ENCODE data around the gene ARHGDIB. TPM values are rescaled to one million over a fixed set of nuclear protein-coding genes. Genes with fewer than 3 reads are reported as not detected.

ARHGDIB gene
- polyA plus RNA-seq, 1 experiment, result 8.9 TPM

DNA sequence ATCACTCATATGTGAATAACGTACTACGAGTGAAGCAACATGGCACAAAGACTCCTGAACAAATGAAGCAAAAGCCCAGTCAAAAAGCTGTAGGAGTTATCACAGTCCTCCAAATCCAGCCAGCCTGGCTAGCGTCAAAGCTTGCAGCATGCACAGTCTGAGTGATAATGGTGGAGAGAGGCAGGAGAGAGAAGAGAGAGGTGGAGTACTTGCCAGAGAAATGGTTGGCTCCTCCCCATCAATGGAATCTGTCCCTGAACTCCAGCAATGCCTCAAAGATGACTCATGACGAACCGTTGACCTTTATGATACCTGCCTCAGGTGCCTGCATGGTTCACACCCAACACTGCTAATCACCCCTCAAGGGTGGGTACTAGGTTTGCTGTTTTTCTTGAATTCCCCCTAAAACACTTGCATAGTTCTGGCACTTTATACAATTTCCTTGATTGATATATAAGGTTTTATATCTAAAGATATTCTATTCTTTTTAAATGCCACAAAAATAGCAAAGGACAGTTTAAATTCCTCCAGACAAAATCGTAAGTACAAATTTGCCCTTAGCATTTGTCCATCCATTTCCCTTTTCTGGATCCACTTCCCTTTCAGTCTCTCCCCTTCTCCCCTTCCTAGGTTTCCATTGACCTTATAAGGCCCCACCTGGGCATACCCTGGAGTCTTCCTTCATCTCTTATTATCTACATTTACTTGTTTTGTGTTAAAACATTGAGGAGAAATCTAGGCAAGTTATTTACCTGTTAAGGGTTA, 10.2 kb downstream of the ARHGDIB start:
- POLR2A ChIA-PET, result no interaction called here
- H3K9me3 ChIP-seq (ENCODE audit: control insufficient read depth, insufficient read depth, low read length), result no peaks in the 10 kb centered on the region
- no peak overlapping the region for H3K27ac ChIP-seq (ENCODE audit: low read depth, low read length)
- CTCF ChIA-PET, result no interaction called here
- no peak for DNase-seq (ENCODE audit: low read depth, low spot score)
- no peaks in the 10 kb centered on the region for H3K27me3 ChIP-seq (ENCODE audit: control insufficient read depth, insufficient read depth, low read length)
- no peak overlapping the region for H3K4me3 ChIP-seq (ENCODE audit: low read depth, low read length)
- TF ChIP-seq, protein P1, sequence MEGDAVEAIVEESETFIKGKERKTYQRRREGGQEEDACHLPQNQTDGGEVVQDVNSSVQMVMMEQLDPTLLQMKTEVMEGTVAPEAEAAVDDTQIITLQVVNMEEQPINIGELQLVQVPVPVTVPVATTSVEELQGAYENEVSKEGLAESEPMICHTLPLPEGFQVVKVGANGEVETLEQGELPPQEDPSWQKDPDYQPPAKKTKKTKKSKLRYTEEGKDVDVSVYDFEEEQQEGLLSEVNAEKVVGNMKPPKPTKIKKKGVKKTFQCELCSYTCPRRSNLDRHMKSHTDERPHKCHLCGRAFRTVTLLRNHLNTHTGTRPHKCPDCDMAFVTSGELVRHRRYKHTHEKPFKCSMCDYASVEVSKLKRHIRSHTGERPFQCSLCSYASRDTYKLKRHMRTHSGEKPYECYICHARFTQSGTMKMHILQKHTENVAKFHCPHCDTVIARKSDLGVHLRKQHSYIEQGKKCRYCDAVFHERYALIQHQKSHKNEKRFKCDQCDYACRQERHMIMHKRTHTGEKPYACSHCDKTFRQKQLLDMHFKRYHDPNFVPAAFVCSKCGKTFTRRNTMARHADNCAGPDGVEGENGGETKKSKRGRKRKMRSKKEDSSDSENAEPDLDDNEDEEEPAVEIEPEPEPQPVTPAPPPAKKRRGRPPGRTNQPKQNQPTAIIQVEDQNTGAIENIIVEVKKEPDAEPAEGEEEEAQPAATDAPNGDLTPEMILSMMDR (IDR thresholded peaks at IDR 0.05; ENCODE audit: low read depth, low read length), result no peak

DNA sequence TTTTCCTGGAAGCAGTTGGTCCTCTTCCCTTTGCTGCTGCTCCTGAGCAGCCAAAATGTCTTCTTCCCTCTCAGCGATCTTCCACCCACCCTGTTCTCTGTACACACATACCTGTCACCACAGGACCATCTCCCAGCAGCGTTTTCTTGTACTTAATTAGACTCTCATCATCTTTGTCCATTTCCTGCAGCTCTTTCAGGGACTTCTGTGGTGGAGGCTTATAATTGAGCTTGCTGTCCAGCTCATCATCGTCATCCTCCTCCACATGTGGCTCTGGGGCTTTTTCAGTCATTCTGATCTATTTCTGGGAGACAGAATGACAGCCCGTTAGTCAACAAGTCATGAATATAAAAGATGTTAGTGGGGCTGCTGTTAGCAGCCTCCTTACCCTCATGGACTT, 11.0 kb downstream of the ARHGDIB start:
- Histone ChIP-seq H3K27ac (ENCODE audit: low read depth, low read length) (no peak overlapping the region), H3K4me3 (ENCODE audit: low read depth, low read length) (no peak overlapping the region), H3K27me3 (ENCODE audit: control insufficient read depth, insufficient read depth, low read length) (no peaks in the 10 kb centered on the region), H3K9me3 (ENCODE audit: control insufficient read depth, insufficient read depth, low read length) (no peaks in the 10 kb centered on the region)
- TF ChIP-seq, protein P1 (IDR thresholded peaks at IDR 0.05; ENCODE audit: low read depth, low read length), result no peak
- no peak for DNase-seq (ENCODE audit: low read depth, low spot score)
- CTCF ChIA-PET, result no interaction called here
- POLR2A ChIA-PET, result no interaction called here

- TF ChIP-seq, protein P1 (IDR thresholded peaks at IDR 0.05; ENCODE audit: low read depth, low read length), result no peak
- Histone ChIP-seq H3K4me3 (ENCODE audit: low read depth, low read length) (no peak overlapping the region), H3K27me3 (ENCODE audit: control insufficient read depth, insufficient read depth, low read length) (no peaks in the 10 kb centered on the region), H3K27ac (ENCODE audit: low read depth, low read length) (no peak overlapping the region), H3K9me3 (ENCODE audit: control insufficient read depth, insufficient read depth, low read length) (no peaks in the 10 kb centered on the region)
- CTCF ChIA-PET, result no interaction called here
- no peak for DNase-seq (ENCODE audit: low read depth, low spot score)
- POLR2A ChIA-PET, result no interaction called here
These were observed 11.8 kb downstream of the ARHGDIB start for GRCh38 chr12:14949631-14950030.

DNA sequence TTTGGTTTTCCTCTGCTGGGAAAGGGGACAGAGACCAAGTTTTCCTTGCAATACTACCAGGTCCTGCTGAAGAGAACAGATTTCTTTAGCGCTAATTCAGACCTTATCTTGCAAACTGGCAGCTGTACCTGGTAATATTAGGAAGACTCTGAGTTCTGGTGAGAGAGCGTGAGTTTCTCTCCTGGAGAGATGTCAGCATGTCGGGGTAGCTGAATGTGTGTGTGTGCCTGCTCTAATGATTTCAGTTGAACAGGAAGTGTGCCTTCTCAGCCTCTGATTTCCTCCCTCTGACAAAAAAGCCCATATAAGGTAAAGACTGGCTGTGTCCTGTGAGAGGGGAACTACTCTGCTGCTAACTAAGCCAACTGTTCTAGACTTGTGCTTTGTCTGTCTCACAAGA, 12.7 kb downstream of the ARHGDIB start:
- DNase-seq (ENCODE audit: low read depth, low spot score), result peak; percentile 69
- Histone ChIP-seq H3K27ac (ENCODE audit: low read depth, low read length) (peak overlapping the region; percentile 77), H3K4me3 (ENCODE audit: low read depth, low read length) (peak overlapping the region; percentile 27; the same call in 1 of the 2 replicates), H3K9me3 (ENCODE audit: control insufficient read depth, insufficient read depth, low read length) (no peaks in the 10 kb centered on the region), H3K27me3 (ENCODE audit: control insufficient read depth, insufficient read depth, low read length) (no peaks in the 10 kb centered on the region)
- ChIA-PET CTCF (interaction anchor here (1.4 kb wide), 1 partner anchor 47 kb away, joined by 5 read pairs; no protein-coding TSS in a partner anchor), POLR2A (no interaction called here)
- TF ChIP-seq, protein P1 (IDR thresholded peaks at IDR 0.05; ENCODE audit: low read depth, low read length), result no peak

GRCh38 chr12:14946861-14947260, 14.5 kb downstream of the ARHGDIB start:
- H3K9me3 ChIP-seq (ENCODE audit: control insufficient read depth, insufficient read depth, low read length), result no peaks in the 10 kb centered on the region
- CTCF ChIA-PET, result no interaction called here
- H3K27ac ChIP-seq (ENCODE audit: low read depth, low read length), result no peak overlapping the region
- TF ChIP-seq, protein P1 (IDR thresholded peaks at IDR 0.05; ENCODE audit: low read depth, low read length), result no peak
- DNase-seq (ENCODE audit: low read depth, low spot score), result no peak
- H3K4me3 ChIP-seq (ENCODE audit: low read depth, low read length), result no peak overlapping the region
- POLR2A ChIA-PET, result no interaction called here
- no peaks in the 10 kb centered on the region for H3K27me3 ChIP-seq (ENCODE audit: control insufficient read depth, insufficient read depth, low read length)
